ENCODE results near the gene AGPAT1. TPM values are rescaled to one million over a fixed set of nuclear protein-coding genes. Genes with fewer than 3 reads are reported as not detected.

The AGPAT1 gene
- polyA plus RNA-seq, 2 of the 4 experiments (the other 2 are of a cell fraction): 29.4 to 40.6 TPM

- Histone ChIP-seq H3K27ac (no peak overlapping the region), H3K4me3 (no peak overlapping the region), H3K9me3 (no peaks in the 10 kb centered on the region), H3K4me1 (no peaks in the 10 kb centered on the region), H3K4me2 (no peak overlapping the region)
- POLR2A ChIA-PET: interaction anchor here (1.9 kb wide), 1 partner anchor 8 kb away, joined by 4 read pairs; no protein-coding TSS in a partner anchor
- CTCF ChIA-PET: no interaction called here
- DNase-seq (ENCODE audit: low read depth in 1 of 2, low spot score in 1 of 2) (no peak), FAIRE-seq (no peak), ATAC-seq (no peak)
- 46% methylated on average over 4 of the region's 9 CpGs for WGBS (ENCODE audit: missing lambda C conversion rate)
- TF ChIP-seq ZSCAN20 (CRISPR knock-in tag; IDR thresholded peaks at IDR 0.05): no peak
- no peak for TF ChIP-seq NPAS2 (CRISPR knock-in tag; IDR thresholded peaks at IDR 0.05; ENCODE audit: borderline replicate concordance)
- TF ChIP-seq, protein P1, sequence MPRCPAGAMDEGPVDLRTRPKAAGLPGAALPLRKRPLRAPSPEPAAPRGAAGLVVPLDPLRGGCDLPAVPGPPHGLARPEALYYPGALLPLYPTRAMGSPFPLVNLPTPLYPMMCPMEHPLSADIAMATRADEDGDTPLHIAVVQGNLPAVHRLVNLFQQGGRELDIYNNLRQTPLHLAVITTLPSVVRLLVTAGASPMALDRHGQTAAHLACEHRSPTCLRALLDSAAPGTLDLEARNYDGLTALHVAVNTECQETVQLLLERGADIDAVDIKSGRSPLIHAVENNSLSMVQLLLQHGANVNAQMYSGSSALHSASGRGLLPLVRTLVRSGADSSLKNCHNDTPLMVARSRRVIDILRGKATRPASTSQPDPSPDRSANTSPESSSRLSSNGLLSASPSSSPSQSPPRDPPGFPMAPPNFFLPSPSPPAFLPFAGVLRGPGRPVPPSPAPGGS (IDR thresholded peaks at IDR 0.05): no peak
- TF ChIP-seq USF2 (IDR thresholded peaks at IDR 0.05): no peak
- no peak for TF ChIP-seq NR3C1 (IDR thresholded peaks at IDR 0.05)
- no peak for TF ChIP-seq CEBPB (IDR thresholded peaks at IDR 0.05)
- TF ChIP-seq HOXB5 (CRISPR knock-in tag; IDR thresholded peaks at IDR 0.05): no peak
- no peak for TF ChIP-seq BHLHE40 (IDR thresholded peaks at IDR 0.05; ENCODE audit: low read depth, low read length)
- no peak for TF ChIP-seq SMC3 (IDR thresholded peaks at IDR 0.05)
- no peak for TF ChIP-seq KDM5A (IDR thresholded peaks at IDR 0.05)
- no peak for TF ChIP-seq ZNF302 (CRISPR knock-in tag; IDR thresholded peaks at IDR 0.05)
- TF ChIP-seq FOXS1 (CRISPR knock-in tag; IDR thresholded peaks at IDR 0.05): no peak
- no peak for TF ChIP-seq CHD2 (IDR thresholded peaks at IDR 0.05; ENCODE audit: low read length, partially characterized antibody)
- TF ChIP-seq, protein P2, sequence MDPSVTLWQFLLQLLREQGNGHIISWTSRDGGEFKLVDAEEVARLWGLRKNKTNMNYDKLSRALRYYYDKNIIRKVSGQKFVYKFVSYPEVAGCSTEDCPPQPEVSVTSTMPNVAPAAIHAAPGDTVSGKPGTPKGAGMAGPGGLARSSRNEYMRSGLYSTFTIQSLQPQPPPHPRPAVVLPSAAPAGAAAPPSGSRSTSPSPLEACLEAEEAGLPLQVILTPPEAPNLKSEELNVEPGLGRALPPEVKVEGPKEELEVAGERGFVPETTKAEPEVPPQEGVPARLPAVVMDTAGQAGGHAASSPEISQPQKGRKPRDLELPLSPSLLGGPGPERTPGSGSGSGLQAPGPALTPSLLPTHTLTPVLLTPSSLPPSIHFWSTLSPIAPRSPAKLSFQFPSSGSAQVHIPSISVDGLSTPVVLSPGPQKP (IDR thresholded peaks at IDR 0.05; ENCODE audit: low read depth, low read length): no peak
- no peak for TF ChIP-seq HOXB13 (CRISPR knock-in tag; IDR thresholded peaks at IDR 0.05; ENCODE audit: low read depth)
- TF ChIP-seq RFX5 (IDR thresholded peaks at IDR 0.05): no peak
- no peak for TF ChIP-seq EHMT2 (IDR thresholded peaks at IDR 0.05; ENCODE audit: low read depth)
Observed at GRCh38 chr6:32203426-32204267, 27.8 kb upstream of the AGPAT1 start.

DNA sequence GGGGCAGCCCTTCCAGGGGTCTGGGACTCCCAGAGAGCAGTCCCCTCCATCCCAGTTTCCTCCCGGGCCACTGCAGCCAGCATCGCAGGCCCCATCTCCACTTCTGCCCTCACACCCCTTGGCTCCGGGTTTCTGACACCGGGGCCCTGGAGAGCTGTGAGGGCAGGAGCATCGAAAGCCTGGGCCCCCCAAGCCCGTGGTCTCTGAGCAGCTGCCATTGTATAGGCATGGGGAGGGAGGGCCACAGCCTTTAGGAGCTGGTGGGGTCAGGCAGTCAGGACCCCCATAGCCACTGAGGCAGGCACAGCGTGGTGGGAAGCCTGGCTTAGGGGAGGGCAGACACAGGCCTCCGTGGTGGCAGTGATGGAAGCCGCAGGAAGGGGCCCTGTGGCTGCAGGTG is 26.3 kb upstream of the AGPAT1 start:
- no peaks in the 10 kb centered on the region for H3K9me3 ChIP-seq
- TF ChIP-seq HEYL (CRISPR knock-in tag; IDR thresholded peaks at IDR 0.05) (no peak), CBX2 (IDR thresholded peaks at IDR 0.05; ENCODE audit: borderline replicate concordance, low read depth) (no peak), RARB (CRISPR knock-in tag; IDR thresholded peaks at IDR 0.05) (no peak), EHMT2 (IDR thresholded peaks at IDR 0.05; ENCODE audit: low read depth) (no peak), POLR2AphosphoS2 (conservative IDR thresholded peaks at IDR 0.05; ENCODE audit: low read length) (no peak), FOSB (CRISPR knock-in tag; IDR thresholded peaks at IDR 0.05) (no peak), JUN (IDR thresholded peaks at IDR 0.05) (no peak), NFE2L2 (conservative IDR thresholded peaks at IDR 0.05; ENCODE audit: low read length) (no peak), NPAS2 (CRISPR knock-in tag; IDR thresholded peaks at IDR 0.05; ENCODE audit: borderline replicate concordance) (no peak), ESRRA (IDR thresholded peaks at IDR 0.05; ENCODE audit: borderline replicate concordance, low read length) (no peak), HOXA7 (CRISPR knock-in tag; IDR thresholded peaks at IDR 0.05) (no peak), RNF2 (IDR thresholded peaks at IDR 0.05; ENCODE audit: borderline replicate concordance, low read depth) (no peak), CEBPB (IDR thresholded peaks at IDR 0.05) (no peak)
- TF ChIP-seq, protein P2 (IDR thresholded peaks at IDR 0.05; ENCODE audit: low read depth, low read length): no peak
- TF ChIP-seq, protein P1 (IDR thresholded peaks at IDR 0.05): no peak
- ChIA-PET CTCF (no interaction called here), POLR2A (no interaction called here)
- 74% methylated on average over 7 of the region's 9 CpGs for WGBS (ENCODE audit: missing lambda C conversion rate)
- no peak overlapping the region for H3K27ac ChIP-seq
- FAIRE-seq (no peak), ATAC-seq (no peak), DNase-seq (ENCODE audit: low read depth in 1 of 2, low spot score in 1 of 2) (no peak)
- peaks cover 3% of the 10 kb centered on the region; the same call in 2 of the 3 replicates for H3K4me1 ChIP-seq
- H3K4me3 ChIP-seq: no peak overlapping the region
- H3K4me2 ChIP-seq: no peak overlapping the region
